T-cell (primary cell): ENCODE results near the gene NDRG3. TPM values are rescaled to one million over a fixed set of nuclear protein-coding genes. Genes with fewer than 3 reads are reported as not detected.

Experiments used
- ATAC-seq, 4 experiments: fragments of 200-7000 bp in 3 of 4; fragments of 150-1000 bp in 1 of 4; cut with Tn5 transposase; replicated peaks in 1 of 4; 1 replicate in 3 of 4; 2 replicates in 1 of 4; pipeline ENCODE4 v1.10.0; 2021; ENCODE audit warnings: moderate library complexity in 3 of 4, mild to moderate bottlenecking in 2 of 4, moderate number of reproducible peaks in 1 of 4
- CTCF ChIA-PET, 2 donors: fragments of 300-600 bp; sonication (Branson Sonifier 250); formaldehyde crosslinking; loops; one replicate each; lab custom pipeline; 2022; ENCODE audit warnings: antibody characterized with exemption in 2 of 2; lab: Charles Lee
- POLR2A ChIA-PET, 2 donors: fragments of 300-600 bp; sonication (Branson Sonifier 250); formaldehyde crosslinking; loops; one replicate each; lab custom pipeline; 2022; ENCODE audit warnings: antibody characterized with exemption in 2 of 2; lab: Charles Lee
- DNase-seq, 35 experiments: peaks; one replicate each; pipeline versions ENCODE4 v3.0.0 to v3.0.0-alpha.2; 2013 to 2023
- H3K27ac ChIP-seq: one replicate; pipeline ENCODE4 v1.5.1; 2013; ENCODE audit warnings: low read length
- H3K27me3 ChIP-seq, 2 experiments: replicated peaks in 1 of 2; 1 replicate in 1 of 2; 2 replicates in 1 of 2; pipeline versions ENCODE4 v1.6.1 to v1.7.0; 2013; ENCODE audit warnings: low read length in 1 of 2, mixed read lengths in 1 of 2; ENCODE audit not compliant: control insufficient read depth in 2 of 2, insufficient read depth in 2 of 2; ENCODE audit errors: extremely low read depth in 1 of 2
- H3K36me3 ChIP-seq, 2 donors: 1 replicate in 1 of 2; 2 replicates in 1 of 2; pipeline versions ENCODE4 v1.6.1 to v1.7.0; 2013; ENCODE audit warnings: low read length in 1 of 2; ENCODE audit not compliant: control insufficient read depth in 2 of 2, insufficient read depth in 1 of 2; ENCODE audit errors: extremely low read depth in 1 of 2
- H3K4me1 ChIP-seq, 2 experiments: 1 replicate in 1 of 2; 2 replicates in 1 of 2; pipeline versions ENCODE4 v1.6.1 to v1.7.0; 2013; ENCODE audit warnings: low read length in 2 of 2, mixed read lengths in 1 of 2; ENCODE audit not compliant: insufficient read depth in 2 of 2, control insufficient read depth in 1 of 2; ENCODE audit errors: extremely low read depth in 1 of 2
- H3K4me3 ChIP-seq, 2 donors: 1 replicate in 1 of 2; 2 replicates in 1 of 2; pipeline versions ENCODE4 v1.5.1 to v1.7.0; 2013; ENCODE audit warnings: mild to moderate bottlenecking in 2 of 2, low read length in 1 of 2, moderate library complexity in 1 of 2; ENCODE audit not compliant: control insufficient read depth in 1 of 2; ENCODE audit errors: extremely low read depth in 1 of 2
- H3K9me3 ChIP-seq: 2 replicates; pipeline ENCODE4 v1.7.0; 2013
- H3K27ac Mint-ChIP-seq, 2 donors: one replicate each; pipeline ENCODE4 v1.8.0; 2020 to 2021; ENCODE audit warnings: mild to moderate bottlenecking in 2 of 2, mixed read lengths in 2 of 2
- H3K27me3 Mint-ChIP-seq, 2 donors: one replicate each; pipeline ENCODE4 v1.8.0; 2021 to 2022; ENCODE audit warnings: mixed read lengths in 2 of 2
- H3K36me3 Mint-ChIP-seq: one replicate; pipeline ENCODE4 v1.8.0; 2021; ENCODE audit warnings: mixed read lengths
- H3K4me1 Mint-ChIP-seq, 3 donors: one replicate each; pipeline ENCODE4 v1.8.0; 2020 to 2022; ENCODE audit warnings: mixed read lengths in 3 of 3, mild to moderate bottlenecking in 1 of 3
- H3K4me3 Mint-ChIP-seq, 3 donors: one replicate each; pipeline ENCODE4 v1.8.0; 2020 to 2022; ENCODE audit warnings: mild to moderate bottlenecking in 3 of 3, mixed read lengths in 3 of 3, moderate library complexity in 3 of 3
- H3K9me3 Mint-ChIP-seq, 3 donors: one replicate each; pipeline ENCODE4 v1.8.0; 2020 to 2022; ENCODE audit warnings: mixed read lengths in 3 of 3
- WGBS: methylation state at CpG from one replicate; pipeline ENCODE4 v1.1.5; 2013; ENCODE audit warnings: missing lambda C conversion rate; ENCODE audit not compliant: insufficient coverage; 5-methylcytosine and 5-hydroxymethylcytosine counted together
- total RNA-seq, 35 experiments: library from RNA in 6 of 35; stranded (reverse) in 6 of 35; fragments of 120-200 nt in 1 of 35; gene quantifications; one replicate each; pipeline versions ENCODE4 v1.2.1 to v1.2.4 and lab custom pipeline; 2013 to 2026

Gene NDRG3
- total RNA-seq, 5 donors from 2014 or later (not counting 1 experiment from before 2014, with no cell fraction given), result 25.8 to 29.5 (median 28.3) TPM

- no peak overlapping the region for H3K27ac ChIP-seq
- H3K27me3 ChIP-seq, result no peaks in the 10 kb centered on the region
- Mint-ChIP-seq H3K9me3 (no peaks in the 10 kb centered on the region), H3K27me3 (no peaks in the 10 kb centered on the region), H3K4me1 (peaks cover 25 to 33% (median 29%) of the 10 kb centered on the region in 3 donors), H3K36me3 (no peaks in the 10 kb centered on the region), H3K4me3 (no peak overlapping the region), H3K27ac (no peak overlapping the region)
- POLR2A ChIA-PET, result interaction anchor here (0.5 to 0.7 kb wide), 4 partner anchors 8 to 362 kb away, joined by 3 to 5 read pairs (median 3); no protein-coding TSS in a partner anchor
- CTCF ChIA-PET, result interaction anchor here in 1 of 2 donors (1.0 kb wide), 1 partner anchor 14 kb away, joined by 3 read pairs; no protein-coding TSS in a partner anchor
- DNase-seq, result no peak
- H3K9me3 ChIP-seq, result no peaks in the 10 kb centered on the region
- H3K4me1 ChIP-seq, result peaks cover 2 to 11% of the 10 kb centered on the region in 2 experiments
- 96% methylated on average over 4 of the region's 4 CpGs for WGBS
- H3K4me3 ChIP-seq, result no peak overlapping the region
- H3K36me3 ChIP-seq, result no peaks in the 10 kb centered on the region
- no peak for ATAC-seq
Observed at GRCh38 chr20:36741072-36741471, 4.8 kb downstream of the NDRG3 start.

- 100% methylated on average over 1 of the region's 6 CpGs for WGBS
- no peaks in the 10 kb centered on the region for H3K27me3 Mint-ChIP-seq
- ChIA-PET POLR2A (no interaction called here), CTCF (interaction anchor here in 1 of 2 donors (0.6 kb wide), 1 partner anchor 29 kb away, joined by 4 read pairs; no protein-coding TSS in a partner anchor)
- H3K4me1 ChIP-seq, result peaks cover 3 to 22% of the 10 kb centered on the region in 2 experiments
- H3K36me3 ChIP-seq, result no peaks in the 10 kb centered on the region
- ATAC-seq, result no peak
- no peaks in the 10 kb centered on the region for H3K9me3 Mint-ChIP-seq
- DNase-seq, result no peak
- no peak overlapping the region for H3K27ac Mint-ChIP-seq
- no peak overlapping the region for H3K4me3 Mint-ChIP-seq
- no peaks in the 10 kb centered on the region for H3K9me3 ChIP-seq
- no peaks in the 10 kb centered on the region for H3K27me3 ChIP-seq
- no peaks in the 10 kb centered on the region for H3K36me3 Mint-ChIP-seq
- no peak overlapping the region for H3K27ac ChIP-seq
- H3K4me3 ChIP-seq, result no peak overlapping the region
- H3K4me1 Mint-ChIP-seq, result peaks cover 30 to 44% (median 40%) of the 10 kb centered on the region in 3 donors
Observed at GRCh38 chr20:36737183-36737499, 8.7 kb downstream of the NDRG3 start.

DNA sequence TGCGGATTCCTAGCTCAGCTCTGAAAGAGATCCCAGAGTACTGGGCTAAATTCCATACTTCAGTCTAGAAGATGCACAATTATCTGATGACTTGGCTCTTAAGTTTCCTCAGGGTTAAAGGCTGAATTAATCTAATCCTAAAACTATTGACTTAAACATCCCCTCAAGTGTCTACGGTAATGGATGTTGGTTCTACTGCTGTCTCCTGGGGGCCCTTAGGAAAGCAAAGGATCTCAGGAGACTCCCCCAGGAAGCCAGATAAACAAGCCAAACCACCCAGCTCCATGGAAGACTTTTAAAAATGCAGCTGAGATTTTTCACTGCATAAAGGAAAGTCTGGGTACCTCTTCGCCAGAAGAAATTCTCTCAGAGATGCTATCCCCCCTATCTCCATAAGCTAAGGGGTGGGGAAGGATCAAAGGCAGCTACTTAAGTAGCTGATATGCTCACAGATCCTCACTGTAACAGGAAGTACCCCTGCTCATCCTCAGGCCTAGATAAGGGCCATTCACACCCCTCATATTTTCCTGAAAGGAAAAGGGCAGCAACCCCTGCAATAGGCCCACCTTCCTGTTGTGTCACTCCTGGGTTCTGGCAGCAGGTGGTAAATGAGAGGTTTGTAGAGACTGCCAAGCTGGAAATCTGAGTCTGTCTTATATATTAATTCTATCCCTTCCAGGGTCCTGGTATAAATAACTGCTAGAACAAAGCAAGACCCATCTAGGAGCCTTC lies 9.3 kb downstream of the NDRG3 start:
- Histone ChIP-seq H3K9me3 (no peaks in the 10 kb centered on the region), H3K27me3 (no peaks in the 10 kb centered on the region), H3K4me1 (peaks cover 3 to 23% of the 10 kb centered on the region in 2 experiments), H3K4me3 (no peak overlapping the region), H3K27ac (no peak overlapping the region), H3K36me3 (no peaks in the 10 kb centered on the region)
- Mint-ChIP-seq H3K27me3 (no peaks in the 10 kb centered on the region), H3K9me3 (no peaks in the 10 kb centered on the region), H3K4me1 (peaks cover 24 to 40% (median 37%) of the 10 kb centered on the region in 3 donors), H3K27ac (no peak overlapping the region), H3K36me3 (no peaks in the 10 kb centered on the region), H3K4me3 (no peak overlapping the region)
- DNase-seq (no peak), ATAC-seq (no peak)
- POLR2A ChIA-PET, result interaction anchor here in 1 of 2 donors (0.6 to 0.7 kb wide), 3 partner anchors 14 to 81 kb away, joined by 3 to 8 read pairs (median 6); no protein-coding TSS in a partner anchor
- 100% methylated on average over 1 of the region's 3 CpGs for WGBS
- CTCF ChIA-PET, result interaction anchor here (0.7 to 1.3 kb wide), 4 partner anchors 18 to 851 kb away, joined by 3 to 7 read pairs (median 3); no protein-coding TSS in a partner anchor

DNA sequence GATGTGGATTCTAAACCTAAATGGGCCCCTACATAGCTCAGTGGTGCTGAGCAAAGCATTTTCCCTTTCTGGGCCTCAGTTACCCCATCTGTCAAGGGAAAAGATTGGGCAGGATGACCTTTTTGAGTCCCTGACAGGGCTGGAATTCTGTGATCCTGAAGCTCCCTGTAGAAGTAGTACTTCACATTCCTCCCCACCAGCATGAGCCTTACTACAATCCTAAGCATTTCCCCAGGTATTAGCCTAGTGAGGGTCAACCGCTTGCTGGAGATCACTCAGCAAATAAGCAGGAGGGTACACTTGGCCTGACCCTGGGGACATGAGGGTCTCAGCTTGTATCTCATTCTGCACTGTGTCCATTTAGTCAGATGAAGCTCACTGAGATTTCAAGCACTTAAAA lies 13.4 kb downstream of the NDRG3 start:
- Histone ChIP-seq H3K4me1 (peaks cover 3 to 23% of the 10 kb centered on the region in 2 experiments), H3K9me3 (no peaks in the 10 kb centered on the region), H3K36me3 (no peaks in the 10 kb centered on the region), H3K27ac (peak overlapping the region; percentile 58), H3K27me3 (no peaks in the 10 kb centered on the region), H3K4me3 (no peak overlapping the region)
- Mint-ChIP-seq H3K27me3 (no peaks in the 10 kb centered on the region), H3K27ac (peak overlapping the region; percentile 75 to 83), H3K4me3 (peak overlapping the region in 1 of 3 donors; percentile 79), H3K4me1 (peaks cover 31 to 46% (median 35%) of the 10 kb centered on the region in 3 donors), H3K36me3 (peaks cover 4% of the 10 kb centered on the region), H3K9me3 (no peaks in the 10 kb centered on the region)
- DNase-seq (no peak), ATAC-seq (no peak)
- ChIA-PET POLR2A (interaction anchor here (0.6 to 0.8 kb wide), 4 partner anchors 9 to 363 kb away, joined by 3 to 11 read pairs (median 5); no protein-coding TSS in a partner anchor), CTCF (interaction anchor here in 1 of 2 donors (0.6 to 1.1 kb wide), 5 partner anchors 14 to 1636 kb away, joined by 3 to 6 read pairs (median 4); partner anchors contain the start of genes NDRG3 and SLA2)
- 100% methylated on average over 1 of the region's 1 CpG for WGBS

DNA sequence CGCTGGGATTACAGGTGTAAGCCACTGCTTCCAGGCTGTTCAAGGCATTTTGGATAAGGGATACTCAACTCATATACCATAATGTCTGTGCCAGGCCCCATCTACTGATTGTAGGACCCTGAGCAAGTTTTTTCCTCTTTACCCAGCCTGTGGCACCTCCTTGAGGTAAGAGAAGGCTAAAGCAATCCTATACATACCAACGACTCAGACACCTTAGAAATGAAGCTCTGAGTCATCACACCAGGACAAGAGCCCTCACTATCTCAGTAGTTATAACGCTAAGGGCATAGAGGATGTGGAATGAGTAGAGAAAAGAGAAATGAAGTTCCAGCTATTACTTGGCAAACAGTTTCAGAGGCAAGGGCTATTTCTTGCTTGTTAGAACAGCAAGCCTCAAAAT lies 16.9 kb downstream of the NDRG3 start:
- no peak for ATAC-seq
- H3K27me3 ChIP-seq, result no peaks in the 10 kb centered on the region
- peaks cover 3 to 19% of the 10 kb centered on the region in 2 experiments for H3K4me1 ChIP-seq
- no peak overlapping the region for H3K27ac ChIP-seq
- no peaks in the 10 kb centered on the region for H3K27me3 Mint-ChIP-seq
- POLR2A ChIA-PET, result interaction anchor here in 1 of 2 donors (0.6 kb wide), 1 partner anchor 172 kb away, joined by 3 read pairs; no protein-coding TSS in a partner anchor
- H3K36me3 ChIP-seq, result no peaks in the 10 kb centered on the region
- H3K9me3 Mint-ChIP-seq, result no peaks in the 10 kb centered on the region
- no peaks in the 10 kb centered on the region for H3K9me3 ChIP-seq
- H3K4me1 Mint-ChIP-seq, result peaks cover 15 to 26% (median 16%) of the 10 kb centered on the region in 3 donors
- H3K27ac Mint-ChIP-seq, result no peak overlapping the region
- 83% methylated on average over 1 of the region's 3 CpGs for WGBS
- peak in 1 of 35 experiments; percentile 12 for DNase-seq
- no peak overlapping the region for H3K4me3 Mint-ChIP-seq
- CTCF ChIA-PET, result no interaction called here
- H3K36me3 Mint-ChIP-seq, result peaks cover 4% of the 10 kb centered on the region
- H3K4me3 ChIP-seq, result no peak overlapping the region

DNA sequence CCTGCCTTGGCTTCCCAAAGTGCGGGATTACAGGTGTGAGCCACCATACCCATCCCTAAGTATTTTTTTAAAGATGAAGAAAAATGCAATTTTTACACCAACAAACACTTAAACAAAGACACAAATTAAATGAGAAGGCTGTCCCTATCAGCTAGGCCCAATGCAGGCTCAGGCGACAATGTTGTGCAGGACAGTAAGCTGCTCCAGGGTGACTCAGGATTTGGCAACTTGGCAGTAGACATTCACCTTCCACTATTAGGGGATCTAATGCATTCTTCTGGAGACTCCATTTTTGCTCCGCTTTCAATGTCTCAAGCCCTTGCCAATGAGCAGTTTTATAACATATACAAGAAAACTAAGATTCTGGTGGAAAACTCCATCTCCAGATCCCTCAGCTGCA lies 19.7 kb downstream of the NDRG3 start:
- peaks cover 0 to 6% of the 10 kb centered on the region in 2 donors for H3K36me3 ChIP-seq
- no peaks in the 10 kb centered on the region for H3K9me3 ChIP-seq
- Mint-ChIP-seq H3K36me3 (peaks cover 6% of the 10 kb centered on the region), H3K4me3 (no peak overlapping the region), H3K27me3 (no peaks in the 10 kb centered on the region), H3K4me1 (peaks cover 0 to 8% (median 4%) of the 10 kb centered on the region in 3 donors), H3K27ac (no peak overlapping the region), H3K9me3 (no peaks in the 10 kb centered on the region)
- no peaks in the 10 kb centered on the region for H3K4me1 ChIP-seq
- POLR2A ChIA-PET, result no interaction called here
- DNase-seq (no peak), ATAC-seq (no peak)
- CTCF ChIA-PET, result no interaction called here
- H3K27me3 ChIP-seq, result no peaks in the 10 kb centered on the region
- WGBS, result 100% methylated on average over 2 of the region's 3 CpGs
- no peak overlapping the region for H3K4me3 ChIP-seq
- H3K27ac ChIP-seq, result no peak overlapping the region
